GM19193 (cell line): ENCODE data around the gene SLC25A21.

Experiments
- POLR2A ChIP-seq: IDR thresholded peaks from 4 replicates; pipeline ENCODE4 v1.6.1; 2011; ENCODE audit not compliant: insufficient read depth, insufficient read length; ENCODE audit errors: extremely low read depth

Gene SLC25A21

DNA sequence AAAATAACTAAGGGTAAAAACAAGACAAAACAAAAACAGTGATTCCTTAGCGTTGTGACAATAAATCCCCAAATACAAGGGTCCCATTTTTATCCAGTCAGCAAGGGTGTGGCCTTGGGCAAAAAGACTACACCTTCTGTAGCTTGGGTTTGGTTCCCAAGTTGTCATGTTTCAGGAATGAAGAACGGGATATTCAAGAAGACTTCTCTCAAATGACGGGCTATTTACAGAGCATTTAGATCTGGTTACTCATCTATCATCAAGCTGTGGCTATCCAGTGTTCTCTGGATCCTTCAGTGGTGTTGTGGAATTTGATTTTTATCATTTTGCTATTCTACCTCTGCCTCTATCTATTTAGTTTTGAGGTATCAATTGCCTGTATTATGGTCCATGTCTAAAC lies 219.7 kb downstream of the SLC25A21 start:
- no peak for TF ChIP-seq POLR2A

DNA sequence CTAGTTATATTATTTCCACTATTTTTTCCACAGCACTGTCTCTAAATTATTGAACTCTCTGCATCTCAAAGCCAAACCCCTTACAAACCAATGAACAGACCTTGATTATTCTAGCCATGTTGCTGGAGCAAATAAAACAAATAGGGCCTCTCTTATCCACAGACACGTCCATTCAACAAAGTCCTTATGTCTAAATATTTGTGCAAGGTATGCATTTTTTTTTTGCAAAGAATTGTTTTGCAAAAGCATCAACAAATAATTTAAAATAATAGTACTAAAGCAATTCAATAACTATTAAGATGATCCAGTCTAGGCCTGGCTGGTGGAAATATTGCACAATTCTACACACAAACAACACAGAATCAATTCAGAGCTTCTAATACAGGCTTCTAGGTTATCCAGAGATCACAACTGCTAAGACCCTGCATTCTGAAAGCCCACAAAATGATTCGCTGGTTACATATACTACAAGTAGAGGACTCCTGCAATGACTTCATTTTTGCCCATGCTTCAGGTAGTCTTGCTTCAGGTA lies 221.0 kb downstream of the SLC25A21 start:
- TF ChIP-seq POLR2A = no peak

DNA sequence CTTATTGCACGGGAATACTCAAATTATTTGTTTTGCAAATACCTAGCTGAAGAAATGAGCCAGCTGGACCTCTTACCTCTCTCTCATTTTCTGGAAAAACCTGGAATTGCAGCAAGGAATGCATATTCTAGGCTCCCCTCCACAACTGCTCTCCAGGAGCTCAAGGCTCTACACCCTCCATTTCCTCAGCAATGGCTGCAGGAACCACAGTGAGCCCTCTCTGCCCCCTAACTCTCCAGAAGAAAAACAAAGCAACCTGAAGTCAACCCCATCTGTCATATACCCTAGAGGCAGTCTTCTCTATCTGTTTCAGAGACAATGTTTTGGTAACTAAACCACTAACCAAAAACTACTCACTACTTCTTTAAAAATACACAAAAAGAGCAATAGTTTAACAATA lies 221.6 kb downstream of the SLC25A21 start:
- TF ChIP-seq POLR2A = no peak

DNA sequence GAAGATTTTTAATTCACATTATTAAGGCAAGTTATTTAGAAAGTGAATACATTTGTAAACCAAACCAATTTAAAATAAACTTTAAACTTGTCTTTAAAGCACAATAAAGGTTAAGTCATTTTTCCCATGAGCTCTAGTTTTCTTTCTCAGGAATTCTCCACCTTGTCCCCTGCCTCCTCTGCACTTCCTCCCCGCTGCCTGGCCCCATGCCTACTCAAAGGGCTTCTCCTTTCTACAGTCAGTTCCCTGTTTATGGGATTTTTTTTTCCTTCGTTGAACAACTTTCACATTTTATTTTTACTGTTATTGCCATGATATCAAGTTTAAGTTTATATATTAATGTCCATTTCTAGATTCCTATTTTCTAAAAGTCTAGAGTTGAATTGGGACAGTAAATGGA lies 223.0 kb downstream of the SLC25A21 start:
- no peak for TF ChIP-seq POLR2A

DNA sequence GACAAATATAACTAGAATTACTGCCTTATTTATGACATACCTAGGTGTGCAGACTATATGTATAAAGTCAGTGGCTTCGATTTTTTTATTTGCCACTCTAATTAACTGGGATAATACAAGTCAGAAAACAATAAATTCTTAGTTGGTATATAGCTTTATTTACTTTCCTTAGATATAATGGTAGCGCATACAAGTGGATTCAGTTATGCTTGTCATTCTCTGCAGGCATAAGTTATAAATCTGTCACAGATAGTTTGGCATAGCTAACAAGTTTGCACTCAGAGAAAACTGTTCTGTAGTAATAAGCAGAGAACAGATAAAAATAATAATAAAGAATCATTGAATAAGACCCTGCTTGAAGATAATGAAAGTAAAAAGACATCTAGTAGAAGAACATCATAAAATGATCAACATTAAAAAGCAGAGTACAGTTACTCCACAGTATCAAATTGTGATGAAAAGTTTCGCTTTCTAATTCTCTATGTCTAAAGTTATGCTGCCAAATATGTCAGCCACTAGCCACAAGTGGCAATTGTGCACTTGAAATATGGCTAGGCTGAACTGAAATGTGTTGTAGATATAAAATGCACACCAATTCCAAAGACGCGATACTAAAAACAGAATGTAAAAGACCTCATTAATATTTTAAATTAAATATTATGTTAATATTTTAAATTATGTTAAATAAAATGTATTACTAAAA lies 224.1 kb downstream of the SLC25A21 start:
- no peak for TF ChIP-seq POLR2A

DNA sequence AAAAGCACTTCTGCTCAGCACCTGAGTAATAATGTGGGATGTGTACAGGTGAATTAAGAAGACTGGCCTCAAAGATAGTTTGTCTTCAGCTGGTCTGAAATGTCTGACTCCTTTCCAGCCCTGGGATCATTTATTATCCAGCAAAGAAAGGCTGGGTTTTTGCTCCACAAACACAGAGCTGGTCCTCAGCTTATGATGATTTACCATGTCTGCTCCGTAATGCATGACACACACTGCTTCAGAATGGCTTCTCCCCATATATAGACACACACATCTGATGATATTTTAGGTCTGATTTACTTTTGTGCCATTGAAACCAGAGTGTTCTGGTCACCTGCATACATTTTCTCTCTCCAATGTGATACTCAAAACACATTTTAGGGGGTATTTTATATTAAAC lies 225.0 kb downstream of the SLC25A21 start:
- no peak for TF ChIP-seq POLR2A

DNA sequence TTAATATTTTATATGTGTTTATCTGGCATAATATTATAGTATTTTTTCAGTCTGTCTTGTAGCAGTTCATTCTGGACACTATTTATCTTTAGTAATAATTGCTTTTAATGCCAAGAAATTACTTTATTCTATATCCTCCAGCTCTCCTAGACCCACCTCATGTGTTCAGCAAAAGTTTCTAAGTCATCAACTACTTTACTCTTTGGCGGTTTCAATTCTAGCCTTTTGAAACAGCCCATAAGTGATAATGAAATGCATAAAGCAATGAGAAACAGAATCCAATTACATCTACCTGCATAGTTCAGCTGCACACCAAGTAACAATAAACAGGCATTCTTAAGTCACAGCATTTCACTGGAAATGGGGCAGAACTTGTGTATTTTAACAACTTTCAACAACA lies 225.5 kb downstream of the SLC25A21 start:
- TF ChIP-seq POLR2A = no peak

DNA sequence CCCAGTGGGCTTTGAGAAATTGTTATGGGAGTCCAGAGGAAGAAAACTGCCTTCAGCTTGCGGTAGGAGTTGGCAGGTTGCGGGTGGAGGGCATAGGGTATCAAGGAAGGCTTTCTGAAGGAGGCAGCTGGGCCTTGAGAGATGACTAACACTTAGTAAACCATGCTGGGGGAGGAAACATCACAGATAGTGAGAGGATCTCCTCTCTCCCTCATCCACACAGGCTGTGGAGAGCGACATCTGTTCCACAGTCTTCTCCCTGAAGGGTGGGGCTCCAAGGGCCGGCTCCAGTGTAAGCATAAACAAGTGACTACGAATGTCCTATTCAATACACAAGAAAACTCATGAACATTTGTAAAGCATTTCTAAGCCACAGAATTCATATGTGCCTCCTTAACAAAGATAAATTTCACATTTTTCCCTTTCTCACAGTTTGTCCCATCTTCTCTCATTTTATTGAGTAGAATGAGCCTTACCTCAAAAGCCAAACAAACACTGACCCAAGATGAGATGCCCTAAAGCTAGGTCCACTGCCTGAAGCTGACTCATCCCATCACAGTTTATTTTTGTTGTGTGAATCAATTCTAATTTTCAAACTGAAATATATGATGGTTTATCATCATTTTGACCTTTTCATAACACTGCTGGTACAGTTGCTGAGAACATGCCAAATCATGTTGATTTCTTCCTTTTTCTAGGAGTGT lies 227.9 kb downstream of the SLC25A21 start:
- TF ChIP-seq POLR2A = no peak

DNA sequence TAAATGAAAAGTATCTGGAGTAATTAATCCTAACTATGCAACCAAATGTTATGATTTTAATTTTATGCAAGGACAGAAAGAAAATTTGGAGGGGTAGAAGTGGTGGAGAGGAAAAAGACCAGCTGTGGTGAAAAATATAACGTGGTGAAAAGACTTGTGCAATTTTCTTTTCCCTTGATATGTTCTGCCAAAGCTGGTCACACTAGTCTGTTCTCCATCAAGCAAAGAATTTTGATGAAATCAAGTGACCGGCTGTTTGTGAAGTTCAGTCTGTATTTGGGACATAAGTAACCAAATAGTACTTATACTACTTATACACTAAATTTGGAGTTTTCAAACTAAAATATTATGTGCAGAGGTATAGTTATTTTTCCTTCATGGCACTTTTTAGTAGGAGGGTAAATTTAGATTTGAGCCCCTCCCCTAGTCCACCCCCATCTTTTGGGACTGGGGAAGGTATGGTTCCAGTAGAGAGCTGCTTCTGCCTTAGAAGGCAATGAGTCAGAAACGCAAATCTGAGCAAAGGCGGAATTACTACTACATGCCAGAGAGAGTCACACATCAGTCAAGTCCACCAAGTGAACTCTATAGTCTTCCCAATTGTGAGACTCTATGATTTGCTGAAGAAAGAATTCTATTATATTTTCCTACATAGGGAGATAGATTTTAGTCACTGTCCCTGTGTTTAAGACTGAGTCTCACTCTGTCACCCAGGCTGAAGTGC lies 229.7 kb downstream of the SLC25A21 start:
- TF ChIP-seq POLR2A = no peak

DNA sequence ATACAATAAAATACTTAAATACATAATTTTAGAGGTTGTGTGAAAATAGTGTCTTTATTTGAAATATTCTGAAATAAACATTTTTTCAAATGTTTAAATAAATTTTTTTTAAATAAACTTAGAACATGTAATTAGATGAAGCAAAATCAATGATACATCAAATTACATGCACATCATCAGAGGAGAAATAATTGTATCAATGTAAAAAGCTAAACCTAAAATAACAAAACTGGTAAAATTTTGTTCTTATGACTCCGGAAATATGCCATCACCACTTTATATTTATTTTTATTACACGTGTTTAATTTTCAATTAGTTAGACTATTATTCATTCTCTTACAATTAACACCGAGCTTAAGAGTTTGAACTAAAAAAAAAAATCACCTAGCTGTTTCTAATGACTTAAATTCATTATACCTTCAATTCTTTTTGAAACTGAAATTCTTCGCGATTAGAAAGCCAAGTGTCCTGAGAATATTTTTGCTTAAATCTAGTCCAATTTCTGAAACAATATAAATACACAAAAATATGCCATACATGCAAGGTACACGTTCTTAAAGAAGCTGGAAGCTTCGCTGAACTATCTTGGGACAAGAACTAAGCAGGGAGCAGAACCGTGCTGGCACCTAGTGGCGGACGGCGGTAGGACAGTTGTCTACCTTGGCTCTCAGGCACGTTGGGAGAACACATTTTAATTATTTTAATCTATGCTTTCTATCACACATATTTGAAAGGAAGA lies 230.5 kb downstream of the SLC25A21 start:
- no peak for TF ChIP-seq POLR2A

DNA sequence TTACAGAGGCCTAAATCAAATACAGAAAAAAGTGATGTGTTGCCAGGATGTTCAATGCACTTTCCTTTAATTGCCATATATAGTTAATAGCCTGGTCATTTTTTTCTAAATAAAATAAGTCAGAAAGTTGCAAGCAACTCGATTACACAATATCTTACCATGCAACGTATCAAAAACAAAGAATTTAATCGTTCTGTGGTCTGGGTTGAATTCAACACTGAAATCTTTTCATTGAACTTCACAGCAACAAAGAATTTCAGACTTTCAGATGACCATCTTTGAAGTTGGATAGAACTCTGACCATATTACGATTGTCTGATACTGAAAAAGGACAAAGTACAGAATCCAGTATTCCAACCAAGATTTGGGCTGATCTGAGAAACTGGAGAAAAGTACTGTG lies 231.9 kb downstream of the SLC25A21 start:
- TF ChIP-seq POLR2A = no peak

DNA sequence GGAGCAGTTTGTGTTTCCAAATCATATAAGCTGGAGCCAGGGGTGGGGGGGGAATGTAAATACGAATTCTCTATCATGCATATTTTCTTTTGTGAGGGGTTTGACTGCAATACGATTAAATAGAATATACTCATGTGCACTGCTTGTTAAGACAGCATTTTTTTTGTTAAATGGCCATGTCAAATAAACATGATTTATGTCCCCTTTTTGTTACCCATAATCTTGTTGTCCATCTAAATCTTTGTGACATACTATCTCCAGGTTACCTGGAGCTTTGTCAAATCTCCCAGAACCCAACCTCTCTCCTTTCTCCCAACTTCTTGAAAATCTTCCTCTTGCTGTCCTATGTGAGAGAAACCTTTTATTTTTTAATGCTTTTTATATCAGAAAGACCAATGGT lies 233.1 kb downstream of the SLC25A21 start:
- no peak for TF ChIP-seq POLR2A

DNA sequence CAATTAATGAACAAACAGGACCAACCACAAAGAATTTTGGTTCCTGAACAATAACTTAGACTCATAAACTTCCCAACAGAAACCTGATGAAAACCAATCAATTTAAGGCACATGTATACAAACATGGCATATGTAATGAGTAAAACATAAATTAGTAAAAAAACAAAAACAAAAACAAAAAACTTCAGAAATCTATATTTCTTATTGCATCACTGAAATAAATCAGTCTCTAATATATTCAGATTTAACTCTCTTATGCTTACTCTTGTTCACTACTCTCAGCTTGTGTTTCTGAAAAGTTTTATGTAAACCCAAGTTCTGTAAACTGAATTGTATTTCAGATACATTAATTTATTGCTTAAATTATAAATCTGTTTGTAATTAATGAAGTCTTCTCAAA lies 233.7 kb downstream of the SLC25A21 start:
- no peak for TF ChIP-seq POLR2A

DNA sequence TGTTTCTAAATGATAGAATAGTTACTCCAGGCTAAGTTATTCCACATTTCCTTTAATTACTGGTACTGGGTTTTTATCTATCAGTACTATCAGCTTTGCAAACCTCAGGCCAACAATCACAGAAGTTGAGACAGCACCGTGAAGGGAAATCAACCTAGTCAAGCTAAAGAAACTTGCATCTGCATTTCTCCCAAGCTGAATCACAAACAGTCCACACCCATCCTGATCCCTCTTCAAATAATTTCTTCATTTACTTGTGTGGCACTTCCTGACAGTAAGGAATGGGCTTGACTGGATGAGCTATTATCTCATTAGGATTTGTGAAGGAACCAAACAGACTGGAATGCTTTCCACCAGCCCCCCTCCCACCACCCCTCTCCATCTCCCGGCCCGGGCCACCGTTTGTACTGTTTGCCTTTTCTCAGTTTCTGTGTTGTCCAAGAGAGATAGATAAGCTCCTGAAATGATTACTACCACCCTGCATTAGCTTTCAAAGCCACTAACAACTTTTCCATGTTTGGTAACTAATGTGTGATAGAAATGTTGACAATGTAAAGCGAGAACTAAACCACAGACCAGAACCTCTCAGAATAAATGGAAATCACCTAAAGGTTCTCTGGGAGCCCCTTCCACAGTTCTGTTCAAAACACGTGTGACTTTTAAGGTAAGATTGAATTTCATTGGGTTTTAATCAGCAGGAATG lies 236.3 kb downstream of the SLC25A21 start:
- TF ChIP-seq POLR2A = no peak

DNA sequence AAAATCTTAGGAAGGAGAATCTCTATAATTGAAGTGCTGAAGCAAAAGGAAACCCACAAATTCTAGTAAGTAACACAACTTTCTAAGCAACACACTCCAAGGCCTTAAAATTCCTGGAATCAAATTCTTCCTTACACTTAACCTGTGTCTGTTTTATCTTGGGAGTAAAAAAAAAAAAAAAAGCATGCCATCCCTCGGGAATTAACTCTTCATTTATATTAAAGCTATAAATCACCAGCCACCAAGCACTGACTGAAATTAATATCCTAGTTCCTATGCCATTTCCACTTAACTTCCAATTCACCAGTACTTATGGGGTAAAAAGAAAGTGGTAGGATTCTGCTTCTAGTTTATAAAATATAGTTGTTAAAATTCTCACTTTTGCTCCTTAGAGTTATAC lies 238.1 kb downstream of the SLC25A21 start:
- no peak for TF ChIP-seq POLR2A

DNA sequence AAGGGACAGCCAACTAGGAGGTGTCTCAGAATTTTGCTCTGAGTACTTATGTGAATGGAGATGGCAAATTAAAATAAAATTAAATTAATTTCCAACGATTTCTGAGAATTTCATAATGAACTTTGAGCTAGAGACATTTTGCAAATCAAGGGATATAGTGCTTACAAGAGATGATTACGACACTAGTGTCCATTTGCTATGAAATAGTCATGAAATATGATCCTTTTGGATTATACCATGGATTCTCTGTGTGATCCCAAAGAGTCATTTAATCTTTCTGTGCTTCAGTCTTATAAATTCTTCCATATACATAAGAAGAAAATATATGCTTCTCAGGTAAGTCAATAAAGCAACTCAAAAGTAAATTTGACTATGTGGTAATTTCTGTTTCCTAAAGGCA lies 240.6 kb downstream of the SLC25A21 start:
- TF ChIP-seq POLR2A = no peak
